GM21390 (cell line): ENCODE data around the gene ATP5F1D.

ENCODE experiments used
- ATAC-seq: cut with Tn5 transposase; IDR thresholded peaks from one replicate; pipeline ENCODE4 v1.9.1; 2021; ENCODE audit not compliant: unreplicated experiment

The ATP5F1D gene

GRCh38 chr19:1269065-1269477 is 27.5 kb downstream of the ATP5F1D start, which contains the start of gene CIRBP:
Gene CIRBP, plus strand, starts transcription at chr19:1269332. Its CDS starts 1,602 bp downstream, at chr19:1270934.
- peak; percentile 52 for ATAC-seq

GRCh38 chr19:1269478-1270212 is 28.1 kb downstream of the ATP5F1D start:
- peak; percentile 19 for ATAC-seq

GRCh38 chr19:1270213-1270853 is 28.8 kb downstream of the ATP5F1D start:
- no peak for ATAC-seq

GRCh38 chr19:1270854-1271527 is 29.4 kb downstream of the ATP5F1D start:
- no peak for ATAC-seq

GRCh38 chr19:1271528-1272422 is 30.2 kb downstream of the ATP5F1D start:
- no peak for ATAC-seq

- ATAC-seq, result no peak
Observed at GRCh38 chr19:1272423-1273262, 31.1 kb downstream of the ATP5F1D start.

GRCh38 chr19:1273263-1274041 is 31.9 kb downstream of the ATP5F1D start:
- no peak for ATAC-seq

GRCh38 chr19:1274081-1274851 is 32.7 kb downstream of the ATP5F1D start:
- no peak for ATAC-seq

GRCh38 chr19:1274852-1275259 is 33.3 kb downstream of the ATP5F1D start:
- ATAC-seq, result peak; percentile 6

- ATAC-seq, result peak; percentile 69
Observed at GRCh38 chr19:1275260-1275975, 33.9 kb downstream of the ATP5F1D start, which contains the start of gene FAM174C. Gene FAM174C, plus strand, starts transcription at chr19:1275530. Its CDS starts 20 bp downstream, at chr19:1275550.

GRCh38 chr19:1275976-1276627 is 34.6 kb downstream of the ATP5F1D start:
- no peak for ATAC-seq

GRCh38 chr19:1276628-1277022 is 35.1 kb downstream of the ATP5F1D start:
- no peak for ATAC-seq

- ATAC-seq, result no peak
Observed at GRCh38 chr19:1277061-1277460, 35.5 kb downstream of the ATP5F1D start.

GRCh38 chr19:1278074-1278473 is 36.5 kb downstream of the ATP5F1D start:
- no peak for ATAC-seq

GRCh38 chr19:1278713-1279660 is 37.4 kb downstream of the ATP5F1D start:
- no peak for ATAC-seq

- ATAC-seq, result no peak
Observed at GRCh38 chr19:1279782-1280341, 38.3 kb downstream of the ATP5F1D start.
